ENCODE results near the gene ISOC2.

DNA sequence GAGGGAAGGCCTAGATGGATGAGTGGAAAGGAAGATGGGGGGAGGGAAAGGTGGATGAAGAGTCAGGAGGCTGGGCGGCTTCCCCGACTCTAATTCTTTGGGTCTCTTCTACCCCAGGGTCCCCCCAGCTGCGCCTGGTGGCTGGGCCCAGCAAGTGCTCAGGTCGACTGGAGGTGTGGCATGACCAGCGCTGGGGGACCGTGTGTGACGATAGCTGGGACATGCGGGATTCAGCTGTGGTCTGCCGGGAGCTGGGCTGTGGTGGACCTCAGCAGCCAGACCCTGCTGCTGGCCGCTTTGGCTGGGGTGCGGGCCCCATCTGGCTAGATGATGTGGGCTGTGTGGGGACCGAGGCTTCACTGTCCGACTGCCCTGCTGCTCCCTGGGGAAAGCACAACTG is 36.3 kb upstream of the ISOC2 start:
- TF ChIP-seq CTCF (IDR thresholded peaks at IDR 0.05; ENCODE audit: insufficient read depth, low read length, poor library complexity, severe bottlenecking) (no peak), EZH2phosphoT487 (conservative IDR thresholded peaks at IDR 0.05; ENCODE audit: low read length) (no peak)

All from SU-DHL-6 (cell line).